RWPE1 (cell line): ENCODE results near the gene ZNF804A.
A peak's percentile ranks its signal among the peaks of the same experiment; 100 is the strongest.
"Not testable (repeated sequence)": the region's sequence is repeated elsewhere in the genome, so short reads cannot be mapped to it uniquely, and the experiment has no call there.

Source experiments
- CTCF ChIA-PET: fragments of 350-600 bp; sonication (Branson Sonifier 250); formaldehyde crosslinking; extraction: SDS; loops from one replicate; lab custom pipeline; 2021; lab: Yijun Ruan, JAX
- POLR2A ChIA-PET: fragments of 400-600 bp; formaldehyde crosslinking; extraction: SDS; loops from one replicate; lab custom pipeline; 2020; ENCODE audit warnings: antibody characterized with exemption; ENCODE audit not compliant: low non-redundant PET; lab: Yijun Ruan, JAX
- DNase-seq: peaks from one replicate; pipeline ENCODE4 v3.0.0; 2012; ENCODE audit warnings: low spot score
- H3K27ac ChIP-seq: fragments of 450-650 bp; 2 replicates; pipeline ENCODE4 v1.5.1; 2017
- TF ChIP-seq, protein P1 (sequence below): fragments of 450-650 bp; conservative IDR thresholded peaks from 2 replicates; pipeline ENCODE4 v1.5.1; 2017; ENCODE audit warnings: low read depth, mild to moderate bottlenecking

The ZNF804A gene

DNA sequence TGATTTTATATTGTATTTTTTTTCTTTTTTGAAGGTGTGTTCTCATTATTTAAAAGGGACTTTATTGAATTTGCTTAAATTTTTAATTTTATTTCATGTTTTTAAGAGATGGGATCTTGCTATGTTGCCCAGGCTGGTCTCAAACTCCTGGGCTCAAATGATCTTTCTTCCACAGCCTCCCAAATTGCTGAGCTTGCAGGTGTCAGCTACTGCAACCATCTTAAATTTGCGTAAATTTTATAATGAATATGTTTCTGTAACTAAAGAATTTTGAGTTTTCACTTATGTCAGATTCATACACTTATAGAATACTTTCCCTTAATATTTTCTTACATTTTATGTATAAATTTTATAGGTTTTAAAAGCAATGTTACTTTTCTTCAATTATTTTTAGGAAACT is 157.8 kb downstream of the ZNF804A start:
- POLR2A ChIA-PET, result no interaction called here

DNA sequence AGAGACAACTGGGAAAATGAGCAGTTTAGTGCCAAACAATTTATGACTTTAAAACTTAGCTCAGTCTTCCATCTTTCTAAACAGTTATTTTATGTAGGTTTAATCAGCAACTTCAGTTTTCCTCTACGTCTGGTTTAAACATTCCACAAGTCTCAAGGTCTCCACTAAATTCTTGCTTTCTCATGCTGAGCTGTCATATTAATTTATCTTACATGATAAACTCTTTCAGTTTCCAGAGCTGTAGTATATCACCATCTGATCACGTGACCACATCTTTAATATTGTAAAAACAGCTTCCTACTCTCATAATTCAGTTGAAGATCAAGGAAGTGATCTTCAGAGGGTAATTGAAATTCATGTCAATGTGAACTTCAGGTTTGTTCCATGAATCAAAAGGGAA is 158.6 kb downstream of the ZNF804A start:
- CTCF ChIA-PET, result no interaction called here
- DNase-seq, result no peak
- H3K27ac ChIP-seq, result no peak overlapping the region
- POLR2A ChIA-PET, result no interaction called here
- TF ChIP-seq, protein P1, sequence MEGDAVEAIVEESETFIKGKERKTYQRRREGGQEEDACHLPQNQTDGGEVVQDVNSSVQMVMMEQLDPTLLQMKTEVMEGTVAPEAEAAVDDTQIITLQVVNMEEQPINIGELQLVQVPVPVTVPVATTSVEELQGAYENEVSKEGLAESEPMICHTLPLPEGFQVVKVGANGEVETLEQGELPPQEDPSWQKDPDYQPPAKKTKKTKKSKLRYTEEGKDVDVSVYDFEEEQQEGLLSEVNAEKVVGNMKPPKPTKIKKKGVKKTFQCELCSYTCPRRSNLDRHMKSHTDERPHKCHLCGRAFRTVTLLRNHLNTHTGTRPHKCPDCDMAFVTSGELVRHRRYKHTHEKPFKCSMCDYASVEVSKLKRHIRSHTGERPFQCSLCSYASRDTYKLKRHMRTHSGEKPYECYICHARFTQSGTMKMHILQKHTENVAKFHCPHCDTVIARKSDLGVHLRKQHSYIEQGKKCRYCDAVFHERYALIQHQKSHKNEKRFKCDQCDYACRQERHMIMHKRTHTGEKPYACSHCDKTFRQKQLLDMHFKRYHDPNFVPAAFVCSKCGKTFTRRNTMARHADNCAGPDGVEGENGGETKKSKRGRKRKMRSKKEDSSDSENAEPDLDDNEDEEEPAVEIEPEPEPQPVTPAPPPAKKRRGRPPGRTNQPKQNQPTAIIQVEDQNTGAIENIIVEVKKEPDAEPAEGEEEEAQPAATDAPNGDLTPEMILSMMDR, result no peak

More for the DNA sequence above, 157.8 kb downstream of the ZNF804A start:
- TF ChIP-seq, protein P1, result no peak
- H3K27ac ChIP-seq, result no peak overlapping the region
- DNase-seq, result no peak
- CTCF ChIA-PET, result no interaction called here

GRCh38 chr2:184759557-184760255 is 161.4 kb downstream of the ZNF804A start:
- DNase-seq, CTCF ChIA-PET, POLR2A ChIA-PET, H3K27ac ChIP-seq: not testable (repeated sequence)

- DNase-seq, result no peak
- H3K27ac ChIP-seq, result no peak overlapping the region
- POLR2A ChIA-PET, result no interaction called here
- CTCF ChIA-PET, result no interaction called here
- TF ChIP-seq, protein P1, result no peak
Observed at GRCh38 chr2:184760931-184761330, 162.6 kb downstream of the ZNF804A start.

DNA sequence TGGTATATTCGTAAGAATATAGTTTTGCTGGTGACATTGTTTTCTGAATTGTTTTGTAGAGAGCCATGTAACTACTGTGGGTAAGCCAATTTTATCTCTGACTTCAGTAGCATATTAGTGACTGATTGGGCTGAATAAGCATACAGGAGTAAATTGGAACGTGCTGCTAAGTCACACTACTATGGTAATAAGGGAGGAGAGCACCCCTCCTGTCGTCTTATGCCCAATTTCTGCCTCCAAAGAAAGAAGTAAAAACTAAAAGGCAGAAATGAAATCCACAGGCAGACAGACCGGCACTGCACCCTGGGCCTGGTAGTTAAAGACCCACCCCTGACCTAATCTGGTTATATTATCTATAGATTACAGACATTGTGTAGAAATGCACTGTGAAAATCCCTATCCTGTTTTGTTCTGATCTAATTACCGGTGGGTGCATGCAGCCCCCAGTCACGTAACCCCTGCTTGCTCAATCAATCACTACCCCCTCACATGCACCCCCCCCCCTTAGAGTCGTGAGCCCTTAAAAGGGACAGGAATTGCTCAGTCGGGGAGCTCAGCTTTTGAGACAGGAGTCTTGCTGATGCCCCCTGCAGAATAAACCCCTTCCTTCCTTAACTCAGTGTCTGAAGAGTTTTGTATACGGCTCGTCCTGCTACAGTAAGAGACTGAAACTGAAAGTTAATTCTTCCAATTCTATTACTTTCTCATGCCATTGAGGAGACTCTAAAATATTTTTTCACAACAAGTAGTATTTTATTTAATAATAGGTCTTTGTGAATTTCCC is 167.0 kb downstream of the ZNF804A start:
- POLR2A ChIA-PET, result no interaction called here
- DNase-seq, result no peak
- CTCF ChIA-PET, result no interaction called here
- TF ChIP-seq, protein P1, result no peak
- no peak overlapping the region for H3K27ac ChIP-seq

DNA sequence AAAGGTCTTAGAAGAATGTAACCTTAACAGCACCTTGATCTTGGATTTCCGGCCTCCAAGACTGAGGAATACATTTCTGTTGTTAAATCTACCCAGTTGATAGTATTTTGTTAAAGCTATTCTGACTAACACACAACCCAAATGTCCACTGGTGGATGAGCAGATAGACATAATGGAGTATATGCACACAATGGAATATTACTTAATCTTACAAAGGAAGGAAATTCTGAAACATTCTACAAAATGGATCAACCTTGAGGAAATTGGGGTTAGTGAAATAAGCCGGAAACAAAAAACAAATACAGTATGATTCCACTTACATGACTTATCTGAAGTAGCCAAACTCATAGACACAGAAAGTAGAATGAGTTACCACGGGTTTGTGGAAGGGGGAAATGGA is 168.7 kb downstream of the ZNF804A start:
- ChIA-PET CTCF (no interaction called here), POLR2A (no interaction called here)
- H3K27ac ChIP-seq, result no peak overlapping the region
- no peak for DNase-seq
- TF ChIP-seq, protein P1, result no peak

GRCh38 chr2:184769023-184769422 is 170.7 kb downstream of the ZNF804A start:
- TF ChIP-seq, protein P1, result no peak
- DNase-seq, result peak; percentile 1
- ChIA-PET CTCF (interaction anchor here (0.6 kb wide), 1 partner anchor 128 kb away, joined by 3 read pairs; no protein-coding TSS in a partner anchor), POLR2A (no interaction called here)
- no peak overlapping the region for H3K27ac ChIP-seq
